Neural progenitor cell (in vitro differentiated cells): Measurements from ENCODE around the gene MAGI2. TPM values are rescaled to one million over a fixed set of nuclear protein-coding genes. Genes with fewer than 3 reads are reported as not detected.

Source experiments
- DNase-seq: peaks from one replicate; pipeline ENCODE4 v3.0.0-alpha.2; 2016; ENCODE audit warnings: low spot score
- H2AFZ ChIP-seq: fragments of 200-600 bp; sonication (generic); replicated peaks from 2 replicates; pipeline ENCODE4 v1.6.1; 2016; ENCODE audit warnings: antibody characterized with exemption
- H3F3A ChIP-seq: fragments of 200-600 bp; sonication (generic); 2 replicates; pipeline ENCODE4 v1.6.1; 2016; ENCODE audit warnings: antibody characterized with exemption, low read depth
- H3K27ac ChIP-seq: fragments of 200-600 bp; sonication (generic); 2 replicates; pipeline ENCODE4 v1.5.1; 2016; ENCODE audit warnings: mild to moderate bottlenecking
- H3K27me3 ChIP-seq: fragments of 200-600 bp; sonication (generic); 2 replicates; pipeline ENCODE4 v1.6.1; 2016; ENCODE audit warnings: mild to moderate bottlenecking, moderate library complexity
- H3K36me3 ChIP-seq: fragments of 200-600 bp; sonication (generic); 2 replicates; pipeline ENCODE4 v1.5.1; 2016
- H3K4me1 ChIP-seq: fragments of 200-600 bp; sonication (generic); 2 replicates; pipeline ENCODE4 v1.6.1; 2016; ENCODE audit warnings: mixed run types
- H3K4me2 ChIP-seq: fragments of 200-600 bp; sonication (generic); 2 replicates; pipeline ENCODE4 v1.6.1; 2016
- H3K4me3 ChIP-seq: fragments of 200-600 bp; sonication (generic); 2 replicates; pipeline ENCODE4 v1.5.1; 2016
- H3K79me2 ChIP-seq: fragments of 200-600 bp; sonication (generic); 2 replicates; pipeline ENCODE4 v1.6.1; 2016; ENCODE audit warnings: low read depth
- H3K9ac ChIP-seq: fragments of 200-600 bp; sonication (generic); 2 replicates; pipeline ENCODE4 v1.6.1; 2016
- H3K9me3 ChIP-seq: fragments of 200-600 bp; sonication (generic); 2 replicates; pipeline ENCODE4 v1.5.1; 2016; ENCODE audit warnings: low read depth
- H4K20me1 ChIP-seq: fragments of 200-600 bp; sonication (generic); 2 replicates; pipeline ENCODE4 v1.6.1; 2016; ENCODE audit warnings: low read depth
- H3K27ac Mint-ChIP-seq: 3 replicates; pipeline ENCODE4 v1.8.0; 2021; ENCODE audit warnings: mixed read lengths
- H3K27me3 Mint-ChIP-seq: 2 replicates; pipeline ENCODE4 v1.8.0; 2022; ENCODE audit warnings: low read depth, mild to moderate bottlenecking, inconsistent platforms, moderate library complexity, mixed read lengths; ENCODE audit not compliant: insufficient read depth
- H3K36me3 Mint-ChIP-seq: 3 replicates; pipeline ENCODE4 v1.8.0; 2021; ENCODE audit warnings: mixed read lengths
- H3K4me1 Mint-ChIP-seq: 3 replicates; pipeline ENCODE4 v1.8.0; 2021; ENCODE audit warnings: mixed read lengths
- H3K4me3 Mint-ChIP-seq: 3 replicates; pipeline ENCODE4 v1.8.0; 2021; ENCODE audit warnings: mild to moderate bottlenecking, moderate library complexity, mixed read lengths
- H3K9me3 Mint-ChIP-seq: 3 replicates; pipeline ENCODE4 v1.8.0; 2020; ENCODE audit warnings: mixed read lengths
- EZH2 ChIP-seq: fragments of 200-600 bp; sonication (generic); IDR thresholded peaks from 2 replicates; pipeline ENCODE4 v1.6.1; 2017; ENCODE audit warnings: antibody characterized with exemption, mild to moderate bottlenecking, moderate library complexity
- EZH2phosphoT487 ChIP-seq: fragments of 200-600 bp; sonication (generic); IDR thresholded peaks from 2 replicates; pipeline ENCODE4 v1.6.1; 2017; ENCODE audit warnings: antibody characterized with exemption
- total RNA-seq: library from RNA; depleted of rRNA; stranded (reverse); fragments of >200 nt; gene quantifications from 2 replicates; pipeline ENCODE4 v1.2.3, GENCODE V29; 2015; ENCODE audit warnings: low replicate concordance
- TF ChIP-seq, protein P1 (sequence below): fragments of 200-600 bp; sonication (generic); IDR thresholded peaks from 2 replicates; pipeline ENCODE4 v1.5.1; 2017; ENCODE audit warnings: antibody characterized with exemption, mild to moderate bottlenecking

Gene MAGI2
- total RNA-seq, 1 donor from 2014 or later: 5.8 TPM

- Histone ChIP-seq H4K20me1 (no peaks in the 10 kb centered on the region), H3F3A (no peaks in the 10 kb centered on the region), H3K36me3 (no peaks in the 10 kb centered on the region), H3K27me3 (no peaks in the 10 kb centered on the region), H3K27ac (no peak overlapping the region), H3K79me2 (no peaks in the 10 kb centered on the region), H3K4me3 (no peak overlapping the region), H3K9ac (no peak overlapping the region), H3K4me1 (no peaks in the 10 kb centered on the region), H2AFZ (no peak overlapping the region), H3K4me2 (no peak overlapping the region), H3K9me3 (no peaks in the 10 kb centered on the region)
- Mint-ChIP-seq H3K4me1 (no peaks in the 10 kb centered on the region), H3K27me3 (no peaks in the 10 kb centered on the region), H3K9me3 (no peaks in the 10 kb centered on the region), H3K27ac (no peak overlapping the region), H3K4me3 (no peak overlapping the region), H3K36me3 (no peaks in the 10 kb centered on the region)
- no peak for TF ChIP-seq EZH2phosphoT487
- TF ChIP-seq, protein P1, sequence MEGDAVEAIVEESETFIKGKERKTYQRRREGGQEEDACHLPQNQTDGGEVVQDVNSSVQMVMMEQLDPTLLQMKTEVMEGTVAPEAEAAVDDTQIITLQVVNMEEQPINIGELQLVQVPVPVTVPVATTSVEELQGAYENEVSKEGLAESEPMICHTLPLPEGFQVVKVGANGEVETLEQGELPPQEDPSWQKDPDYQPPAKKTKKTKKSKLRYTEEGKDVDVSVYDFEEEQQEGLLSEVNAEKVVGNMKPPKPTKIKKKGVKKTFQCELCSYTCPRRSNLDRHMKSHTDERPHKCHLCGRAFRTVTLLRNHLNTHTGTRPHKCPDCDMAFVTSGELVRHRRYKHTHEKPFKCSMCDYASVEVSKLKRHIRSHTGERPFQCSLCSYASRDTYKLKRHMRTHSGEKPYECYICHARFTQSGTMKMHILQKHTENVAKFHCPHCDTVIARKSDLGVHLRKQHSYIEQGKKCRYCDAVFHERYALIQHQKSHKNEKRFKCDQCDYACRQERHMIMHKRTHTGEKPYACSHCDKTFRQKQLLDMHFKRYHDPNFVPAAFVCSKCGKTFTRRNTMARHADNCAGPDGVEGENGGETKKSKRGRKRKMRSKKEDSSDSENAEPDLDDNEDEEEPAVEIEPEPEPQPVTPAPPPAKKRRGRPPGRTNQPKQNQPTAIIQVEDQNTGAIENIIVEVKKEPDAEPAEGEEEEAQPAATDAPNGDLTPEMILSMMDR: no peak
- no peak for TF ChIP-seq EZH2
- no peak for DNase-seq
Observed at GRCh38 chr7:79118143-79118542, 335.3 kb downstream of the MAGI2 start.

- no peaks in the 10 kb centered on the region for H3K79me2 ChIP-seq
- no peaks in the 10 kb centered on the region for H3F3A ChIP-seq
- H3K36me3 ChIP-seq: no peaks in the 10 kb centered on the region
- H3K9me3 Mint-ChIP-seq: no peaks in the 10 kb centered on the region
- no peaks in the 10 kb centered on the region for H3K4me1 Mint-ChIP-seq
- H3K4me3 ChIP-seq: no peak overlapping the region
- H4K20me1 ChIP-seq: no peaks in the 10 kb centered on the region
- H3K4me2 ChIP-seq: no peak overlapping the region
- no peaks in the 10 kb centered on the region for H3K9me3 ChIP-seq
- no peak overlapping the region for H3K4me3 Mint-ChIP-seq
- no peak overlapping the region for H3K27ac Mint-ChIP-seq
- TF ChIP-seq, protein P1: no peak
- no peak for TF ChIP-seq EZH2
- TF ChIP-seq EZH2phosphoT487: no peak
- H3K27ac ChIP-seq: no peak overlapping the region
- DNase-seq: no peak
- H3K9ac ChIP-seq: no peak overlapping the region
- no peaks in the 10 kb centered on the region for H3K27me3 ChIP-seq
- H2AFZ ChIP-seq: no peak overlapping the region
- no peaks in the 10 kb centered on the region for H3K36me3 Mint-ChIP-seq
- H3K27me3 Mint-ChIP-seq: no peaks in the 10 kb centered on the region
- no peaks in the 10 kb centered on the region for H3K4me1 ChIP-seq
Observed at GRCh38 chr7:79096361-79096805, 357.1 kb downstream of the MAGI2 start.

GRCh38 chr7:79093421-79093820 is 360.0 kb downstream of the MAGI2 start:
- no peaks in the 10 kb centered on the region for H3K4me1 Mint-ChIP-seq
- Histone ChIP-seq H3F3A (no peaks in the 10 kb centered on the region), H3K9me3 (no peaks in the 10 kb centered on the region), H3K27ac (no peak overlapping the region), H3K36me3 (no peaks in the 10 kb centered on the region), H2AFZ (no peak overlapping the region), H4K20me1 (no peaks in the 10 kb centered on the region), H3K4me1 (no peaks in the 10 kb centered on the region), H3K4me2 (no peak overlapping the region), H3K79me2 (no peaks in the 10 kb centered on the region), H3K4me3 (no peak overlapping the region), H3K27me3 (no peaks in the 10 kb centered on the region), H3K9ac (no peak overlapping the region)
- no peaks in the 10 kb centered on the region for H3K36me3 Mint-ChIP-seq
- peaks cover 5% of the 10 kb centered on the region for H3K9me3 Mint-ChIP-seq
- no peak for TF ChIP-seq EZH2
- no peak for TF ChIP-seq EZH2phosphoT487
- TF ChIP-seq, protein P1: no peak
- H3K4me3 Mint-ChIP-seq: no peak overlapping the region
- no peak overlapping the region for H3K27ac Mint-ChIP-seq
- H3K27me3 Mint-ChIP-seq: no peaks in the 10 kb centered on the region
- no peak for DNase-seq
